Thyroid gland (tissue), 4 donors: Measurements from ENCODE around the gene LINGO4.

ENCODE experiments used
- CTCF ChIP-seq, 6 experiments: fragments of 200-600 bp in 3 of 6; fragments of 450-650 bp in 3 of 6; sonication (generic) in 3 of 6; IDR thresholded peaks; one replicate each; pipeline ENCODE4 v1.5.1; 2016 to 2019; ENCODE audit warnings: antibody characterized with exemption in 6 of 6, mild to moderate bottlenecking in 2 of 6, inconsistent platforms in 1 of 6, moderate library complexity in 1 of 6
- POLR2A ChIP-seq, 2 donors: fragments of 450-650 bp; IDR thresholded peaks; one replicate each; pipeline ENCODE4 v1.6.1; 2017; ENCODE audit warnings: antibody characterized with exemption in 2 of 2, mild to moderate bottlenecking in 2 of 2, moderate library complexity in 1 of 2

- TF ChIP-seq POLR2A (IDR thresholded peaks at IDR 0.05) = no peak
- no peak for TF ChIP-seq CTCF (IDR thresholded peaks at IDR 0.05)
These were observed 5.8 kb downstream of the LINGO4 start for GRCh38 chr1:151799179-151800022.
